ENCODE results near the gene THUMPD3. TPM values are rescaled to one million over a fixed set of nuclear protein-coding genes. Genes with fewer than 3 reads are reported as not detected.
A peak's percentile ranks its signal among the peaks of the same experiment; 100 is the strongest.

Gene THUMPD3
- total RNA-seq, 1 donor from 2014 or later: 38.6 TPM

DNA sequence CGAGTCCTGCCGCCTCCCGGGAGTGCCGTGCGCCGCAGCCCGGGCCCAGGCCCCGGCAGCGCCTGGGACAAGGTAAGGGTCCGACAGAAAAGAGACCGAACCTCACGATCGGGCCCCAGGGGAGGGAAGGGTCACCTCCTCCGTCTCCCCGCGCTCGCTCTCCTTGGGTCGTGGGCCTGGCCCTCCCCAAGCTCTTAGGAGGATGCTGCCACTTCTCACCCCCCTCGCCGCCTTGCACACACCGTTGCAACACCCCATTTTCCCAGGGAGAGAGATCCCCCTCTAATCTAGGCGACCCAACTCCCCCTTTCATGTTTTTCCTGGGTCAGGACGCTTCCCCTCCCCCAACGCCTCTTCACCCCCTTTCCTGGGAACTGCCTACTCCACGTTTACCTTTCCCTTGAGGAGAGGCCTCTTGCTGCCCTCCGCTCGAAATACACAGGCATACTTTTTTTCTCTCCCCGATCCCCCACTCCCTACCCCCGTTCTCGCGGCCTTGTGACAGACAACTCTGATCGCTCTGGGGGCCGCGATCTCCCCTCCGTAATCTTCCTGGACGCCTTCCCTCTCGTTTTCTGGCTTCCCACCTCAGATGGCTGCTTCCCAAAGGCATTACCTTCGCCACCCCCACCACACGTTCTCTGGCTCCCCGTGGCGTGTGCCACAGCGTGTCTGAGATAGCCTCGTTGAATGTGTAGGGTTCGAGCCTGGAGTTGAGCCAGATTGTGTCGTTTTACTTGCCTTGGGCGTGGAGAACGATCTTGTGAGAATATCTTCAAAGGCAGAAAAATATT lies 35.2 kb downstream of the THUMPD3 start:
- DNase-seq: peak; percentile 61

DNA sequence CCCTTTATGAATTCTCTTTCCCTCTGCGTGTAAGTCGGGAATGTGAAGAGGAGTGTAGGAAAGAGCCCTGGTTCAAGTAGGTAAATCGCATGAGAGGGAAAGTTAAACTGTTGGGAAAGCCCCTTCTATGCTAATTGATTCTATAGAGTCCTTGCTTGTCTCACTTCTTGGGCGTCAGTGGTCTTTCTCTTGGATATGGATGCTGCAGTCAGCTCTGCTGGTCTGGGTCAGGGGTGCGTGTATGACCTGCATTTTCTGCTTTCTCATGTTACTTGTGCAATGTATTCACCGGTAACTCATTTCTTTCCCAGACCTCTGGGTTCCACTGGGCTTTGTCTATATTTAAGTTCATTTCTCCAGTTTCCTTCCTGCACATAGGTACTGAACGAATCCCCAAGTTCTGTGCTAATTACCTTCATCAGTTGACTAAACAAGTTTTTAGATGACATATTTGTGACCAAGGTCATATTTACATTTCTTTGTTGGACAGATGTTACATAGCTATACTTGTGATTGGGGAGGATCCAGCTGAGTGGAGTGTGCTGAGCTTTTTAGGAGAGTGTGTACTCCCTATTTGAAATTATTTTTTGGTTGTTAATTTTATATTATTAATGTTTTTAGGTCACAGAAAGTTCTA lies 36.0 kb downstream of the THUMPD3 start:
- DNase-seq: peak; percentile 76

DNA sequence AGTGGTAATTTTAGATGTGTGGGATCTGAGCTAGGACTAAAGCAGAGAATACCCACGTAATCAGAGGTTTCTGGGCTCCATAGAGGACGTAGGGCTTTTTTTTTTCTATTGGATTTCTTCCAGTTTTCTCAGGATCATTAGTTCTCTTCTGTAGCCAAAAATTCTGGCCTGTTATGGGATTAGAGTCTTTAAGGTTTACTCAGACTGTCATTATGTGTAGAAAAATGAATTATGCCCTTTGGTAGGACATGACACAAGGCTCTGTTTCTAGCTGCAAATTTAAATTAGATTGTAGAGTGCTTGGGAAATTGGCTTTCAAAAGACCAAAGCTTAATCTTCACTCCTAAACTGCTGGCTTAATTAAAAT lies 36.5 kb downstream of the THUMPD3 start:
- DNase-seq: peak; percentile 56

DNA sequence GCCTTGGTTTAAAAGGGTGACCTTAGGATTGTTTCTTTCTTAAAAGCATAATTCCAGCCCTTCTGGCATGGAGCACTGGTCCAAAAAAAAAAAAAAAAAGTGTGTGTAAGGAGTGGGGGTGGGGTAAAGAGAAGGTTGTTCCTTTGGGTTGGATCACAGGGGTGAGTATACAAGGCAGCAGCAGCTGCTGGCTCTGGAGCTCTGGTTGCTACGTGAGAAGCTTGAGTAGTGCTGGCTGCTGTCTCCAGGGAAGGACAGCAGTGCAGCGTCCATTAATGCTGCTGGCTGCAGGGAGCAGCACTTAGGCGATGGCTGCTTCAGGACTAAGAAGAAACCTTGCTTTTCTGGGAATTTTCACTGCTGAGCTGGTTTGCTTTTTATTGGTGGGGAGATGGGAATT lies 36.9 kb downstream of the THUMPD3 start:
- peak; percentile 98 for DNase-seq

DNA sequence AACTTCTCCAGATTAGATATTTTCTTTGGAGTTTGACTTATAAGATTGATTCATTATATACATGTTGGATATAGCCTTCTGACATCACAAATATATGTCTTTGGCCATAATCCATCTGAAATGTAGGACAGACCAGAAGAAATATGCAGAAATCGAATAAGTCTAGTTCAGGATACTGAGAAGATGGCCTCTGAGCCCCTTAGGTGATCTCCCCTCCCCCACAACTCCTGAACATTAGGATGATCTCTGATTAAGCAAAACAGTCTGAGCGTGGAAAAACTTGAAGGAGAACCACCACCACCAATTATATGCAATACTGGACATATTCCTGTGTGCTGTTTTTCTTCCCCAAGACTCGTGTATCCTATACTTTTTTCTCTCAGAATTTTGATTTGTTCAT lies 37.8 kb downstream of the THUMPD3 start:
- DNase-seq: peak; percentile 43

DNA sequence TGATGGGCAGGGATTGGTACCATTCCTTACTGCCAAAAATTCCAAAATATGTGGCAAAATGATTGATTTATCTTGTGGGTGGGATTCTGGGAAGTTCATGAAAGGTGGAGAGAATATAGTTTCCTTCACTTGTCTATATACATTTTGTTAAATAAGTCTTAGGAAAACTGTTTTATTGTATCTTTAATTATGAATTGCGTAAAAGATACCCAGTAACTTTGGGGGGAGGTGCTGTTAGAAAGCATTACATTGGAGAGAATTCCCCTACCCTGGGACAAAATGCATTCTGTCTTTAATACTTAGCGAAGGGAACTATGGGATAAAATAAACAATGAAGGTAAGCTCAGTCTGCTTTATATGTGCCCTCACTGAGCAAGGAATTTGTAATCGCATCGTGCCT lies 39.1 kb downstream of the THUMPD3 start:
- no peak for DNase-seq

DNA sequence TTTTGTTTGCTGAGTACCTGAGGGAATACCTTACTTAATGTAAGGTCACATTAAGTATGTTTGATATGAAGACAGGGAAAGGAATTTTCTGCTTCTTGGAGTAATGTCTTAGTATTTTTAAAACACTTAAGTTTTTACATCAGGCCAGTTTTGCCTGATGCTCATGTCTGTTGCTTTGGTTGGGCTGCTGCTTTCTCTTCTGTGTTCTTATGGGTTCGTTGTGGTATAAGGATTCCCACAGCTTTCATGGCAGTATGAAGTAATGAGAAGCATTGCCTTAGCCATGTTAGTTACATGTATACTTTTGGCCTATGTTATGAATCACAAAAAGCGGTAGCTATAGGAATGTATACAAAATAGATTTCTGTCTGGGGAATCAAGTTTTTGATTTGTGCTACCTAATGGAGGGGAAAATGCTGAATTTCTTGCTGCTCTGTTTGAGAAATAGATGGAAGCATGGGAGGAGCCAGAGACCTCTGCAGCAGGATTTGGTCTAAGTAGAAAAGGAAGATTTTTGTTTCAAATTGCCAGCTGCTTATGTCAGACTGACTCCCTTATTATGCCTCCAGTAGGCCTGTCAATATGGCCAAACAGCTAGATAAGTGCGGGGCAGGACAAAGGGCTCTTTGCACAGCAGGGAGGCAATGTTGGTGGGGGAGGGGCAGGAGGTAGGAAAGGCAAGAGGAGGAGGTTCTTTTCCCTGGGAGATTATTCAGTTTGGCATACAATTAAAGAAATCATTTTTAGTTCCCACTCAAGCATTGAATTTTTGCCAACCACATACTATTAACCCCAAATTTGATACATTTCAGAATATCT lies 39.8 kb downstream of the THUMPD3 start:
- DNase-seq: peak; percentile 72

DNA sequence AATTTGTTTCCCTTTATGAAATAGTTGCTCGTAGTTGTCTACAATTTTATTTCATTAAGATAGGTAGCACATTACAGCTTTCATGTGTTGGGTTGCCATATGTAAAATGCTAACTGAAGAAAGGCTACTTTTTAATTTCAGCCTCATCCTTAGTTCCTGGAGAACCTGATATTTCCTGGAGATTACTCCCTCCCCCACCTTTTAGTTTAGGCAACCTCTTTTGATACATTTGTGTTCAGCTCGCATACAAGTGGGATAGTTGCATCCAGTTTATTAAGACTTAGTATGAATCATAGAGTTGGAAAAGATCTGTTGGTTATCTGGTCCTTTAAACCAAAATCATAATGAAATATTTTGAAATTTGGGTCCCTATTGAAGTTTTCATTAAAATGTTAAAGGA lies 40.6 kb downstream of the THUMPD3 start:
- no peak for DNase-seq

DNA sequence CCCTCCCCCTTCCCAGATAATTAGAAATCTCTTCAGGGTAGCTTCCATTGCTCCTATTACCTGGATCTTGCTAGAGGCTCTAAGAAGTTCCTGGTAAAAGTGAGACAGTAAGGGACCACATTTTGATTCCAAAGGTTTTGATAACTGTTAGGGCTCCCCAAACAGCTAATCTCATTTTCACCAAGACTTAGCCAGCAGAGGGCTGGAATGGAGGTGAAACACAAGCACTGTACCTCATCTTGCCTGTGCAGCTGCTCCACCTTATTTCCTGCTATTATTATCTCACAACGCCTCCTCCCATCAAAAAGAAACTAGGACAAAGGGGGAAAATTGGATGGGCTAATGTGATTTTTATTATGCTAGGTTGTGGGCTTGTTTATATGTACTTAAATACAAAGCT lies 41.8 kb downstream of the THUMPD3 start:
- no peak for DNase-seq

DNA sequence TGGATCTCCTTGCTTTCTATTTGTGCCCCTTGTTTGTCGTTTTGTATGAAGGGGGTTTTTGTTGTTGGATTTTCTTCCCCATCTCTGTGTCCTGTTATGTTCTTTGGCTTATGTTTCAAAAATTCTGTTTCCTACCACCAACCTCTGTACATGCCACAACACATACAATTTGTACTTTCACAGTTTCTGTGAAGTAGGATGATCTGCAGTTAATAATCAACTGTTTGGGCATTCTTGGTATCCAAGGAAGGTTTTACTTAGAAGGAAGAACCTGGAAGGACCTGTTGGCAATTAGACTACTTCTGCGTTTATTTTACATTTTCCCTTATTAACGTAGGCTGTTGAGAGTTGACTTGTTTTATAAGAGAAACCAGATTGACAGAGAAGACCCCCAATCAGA lies 42.9 kb downstream of the THUMPD3 start:
- DNase-seq: no peak

DNA sequence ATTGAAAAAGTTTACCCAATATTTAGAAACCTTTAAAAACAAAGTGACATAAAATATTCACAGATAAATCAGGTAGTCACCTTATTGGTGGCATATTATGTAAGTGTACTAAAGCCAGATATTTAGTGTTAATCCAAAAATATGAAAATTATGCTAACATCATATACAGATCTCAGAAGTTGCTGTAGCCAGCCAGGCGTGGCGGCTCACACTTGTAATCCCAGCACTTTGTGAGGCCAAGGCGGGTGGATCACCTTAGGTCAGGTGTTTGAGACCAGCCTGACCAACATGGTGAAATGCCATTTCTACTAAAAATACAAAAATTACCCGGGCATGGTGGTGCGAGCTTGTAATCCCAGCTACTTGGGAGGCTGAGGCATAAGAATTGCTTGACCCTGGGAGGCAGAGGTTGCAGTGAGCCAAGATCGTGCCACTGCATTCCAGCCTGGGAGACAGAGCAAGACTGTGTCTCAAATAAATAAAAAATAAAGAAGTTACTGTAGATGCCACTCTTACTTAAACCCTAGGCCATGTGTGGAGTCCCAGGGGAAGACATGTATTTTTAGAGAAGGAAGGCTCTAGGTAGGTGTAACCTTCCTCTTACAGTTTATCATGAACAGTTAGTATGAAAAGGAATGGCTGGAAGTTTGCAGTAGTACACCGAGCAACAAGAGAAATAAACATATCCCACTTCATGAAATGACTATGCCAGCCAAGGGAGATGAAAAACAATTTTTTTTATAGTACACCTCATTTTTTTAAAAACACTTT lies 44.2 kb downstream of the THUMPD3 start:
- DNase-seq: no peak

DNA sequence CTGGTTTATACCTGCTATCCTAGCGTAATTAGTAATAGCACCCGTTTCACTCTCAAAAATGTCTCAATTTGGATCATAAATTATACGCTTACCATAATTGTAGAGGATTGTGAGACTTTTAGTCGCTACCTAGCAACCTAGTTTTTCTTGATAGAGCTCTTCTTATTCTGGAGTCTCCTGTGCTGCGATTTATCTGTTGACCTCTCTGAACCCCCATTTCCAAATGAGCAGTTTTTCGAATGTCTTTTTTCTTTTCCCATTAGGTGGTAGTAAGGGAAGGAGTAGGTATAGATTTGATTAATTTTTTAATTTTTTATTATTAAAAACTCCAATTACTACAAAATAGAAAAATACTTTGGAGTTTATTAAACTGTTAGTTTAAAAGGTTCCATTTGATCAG lies 45.2 kb downstream of the THUMPD3 start:
- no peak for DNase-seq

DNA sequence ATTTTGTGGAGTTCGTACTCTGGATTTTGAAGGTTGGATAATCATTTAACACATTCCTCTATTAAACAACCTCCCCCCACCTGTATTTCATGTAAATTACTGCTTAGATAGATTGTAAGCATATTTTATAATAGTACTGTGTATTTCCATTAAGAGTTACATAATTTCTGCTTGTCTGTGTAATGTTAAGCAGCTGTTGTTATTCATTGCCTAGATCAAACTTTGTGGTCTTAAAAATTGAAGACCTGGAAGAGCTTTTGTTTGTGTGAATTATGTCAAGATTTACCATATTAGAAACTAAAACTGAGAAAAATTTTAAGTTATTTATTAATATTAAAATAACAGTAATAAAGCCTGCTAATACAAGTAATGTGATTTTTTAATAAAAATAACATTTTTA lies 45.7 kb downstream of the THUMPD3 start:
- DNase-seq: no peak

DNA sequence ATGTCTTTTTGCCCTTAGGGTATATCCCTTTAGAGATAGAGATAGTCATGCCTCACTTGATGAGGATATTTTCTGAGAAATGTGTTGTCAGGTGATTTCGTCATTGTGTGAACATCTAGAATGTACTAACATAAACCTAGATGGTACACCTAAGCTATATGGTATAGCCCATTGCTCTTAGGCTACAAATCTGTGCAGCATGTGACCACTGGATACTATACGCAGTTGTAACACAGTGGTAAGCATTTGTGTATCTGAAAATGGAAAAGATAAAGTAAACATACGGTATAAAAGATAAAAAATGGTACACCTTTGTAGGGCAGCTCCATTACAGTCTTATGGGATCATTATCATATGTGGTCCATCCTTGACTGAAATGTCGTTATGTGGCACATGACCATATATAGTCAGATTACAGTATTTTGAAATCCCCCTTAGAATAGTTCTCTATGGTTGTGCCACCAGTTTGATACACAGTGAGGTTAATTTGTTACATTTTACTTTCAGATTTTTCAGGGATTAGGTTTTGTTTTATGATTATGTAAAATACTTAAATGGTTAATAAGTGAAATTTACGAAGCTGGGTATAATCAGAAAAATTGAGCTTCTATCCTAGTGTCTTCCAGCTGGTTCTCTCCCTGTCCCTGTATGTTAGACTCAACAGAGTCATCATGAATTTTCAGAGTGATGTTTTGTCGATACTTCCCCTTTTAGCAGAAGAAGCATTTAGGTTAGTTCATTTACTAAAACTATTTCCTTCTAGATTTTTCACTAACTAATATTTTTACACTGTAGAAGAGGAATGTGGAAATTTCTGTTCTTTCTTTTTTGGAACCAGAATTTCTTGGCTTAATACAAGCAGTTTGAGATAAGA lies 47.4 kb downstream of the THUMPD3 start:
- no peak for DNase-seq

DNA sequence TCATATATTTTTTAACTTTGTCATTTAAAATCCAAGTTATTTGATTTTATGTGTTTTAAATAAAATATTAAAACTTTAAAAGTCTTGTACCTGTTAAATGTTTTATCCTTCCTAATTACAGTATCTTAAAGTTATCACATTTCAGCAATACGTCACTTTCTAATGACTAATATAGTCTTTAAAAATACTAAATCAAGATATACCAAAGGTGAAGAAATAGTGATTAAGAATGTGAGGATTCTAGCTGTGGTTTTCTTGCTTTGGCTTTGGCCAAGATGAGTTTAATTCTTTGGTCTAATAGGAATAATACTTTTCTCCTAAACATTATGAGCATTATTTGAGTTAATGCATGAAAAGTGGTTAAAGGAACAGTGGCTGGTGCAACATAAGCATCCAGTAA lies 48.4 kb downstream of the THUMPD3 start:
- no peak for DNase-seq

DNA sequence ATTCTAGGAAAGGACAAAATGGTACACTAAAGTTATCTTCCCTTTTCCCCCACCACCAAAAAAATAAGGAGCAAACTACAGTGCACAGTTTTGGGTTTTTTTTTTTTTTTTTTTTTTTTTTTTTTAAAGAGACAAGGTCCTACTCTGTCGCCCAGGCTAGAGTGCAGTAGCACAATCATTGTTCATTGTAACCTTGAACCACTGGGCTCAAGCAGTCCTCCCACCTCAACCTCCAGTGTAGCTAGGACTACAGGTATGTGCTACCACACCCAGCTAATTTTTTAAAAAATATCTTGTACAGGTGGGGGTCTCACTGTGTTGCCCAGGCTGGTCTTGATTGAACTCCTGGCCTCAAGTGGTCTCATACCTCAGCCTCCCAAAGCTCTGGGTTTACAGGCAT lies 49.4 kb downstream of the THUMPD3 start:
- DNase-seq: no peak

DNA sequence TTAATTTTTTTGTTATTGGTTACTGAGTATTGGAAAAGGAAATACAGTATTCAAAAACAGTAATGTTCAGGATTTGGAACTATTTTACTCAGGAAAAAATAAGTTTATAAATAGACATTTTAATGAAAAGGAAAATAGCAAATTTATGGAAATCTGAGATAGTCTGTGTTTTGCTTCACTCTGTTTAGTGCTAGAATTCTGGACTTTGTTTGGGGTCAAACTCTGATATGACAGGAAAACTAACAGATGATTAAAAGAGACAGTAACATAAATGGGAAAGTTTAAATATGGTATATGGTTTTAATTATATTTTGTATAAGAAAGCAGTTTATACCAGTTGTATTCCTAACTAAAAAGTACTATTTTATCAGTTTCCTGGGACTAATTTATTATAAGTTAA lies 52.0 kb downstream of the THUMPD3 start:
- no peak for DNase-seq

DNA sequence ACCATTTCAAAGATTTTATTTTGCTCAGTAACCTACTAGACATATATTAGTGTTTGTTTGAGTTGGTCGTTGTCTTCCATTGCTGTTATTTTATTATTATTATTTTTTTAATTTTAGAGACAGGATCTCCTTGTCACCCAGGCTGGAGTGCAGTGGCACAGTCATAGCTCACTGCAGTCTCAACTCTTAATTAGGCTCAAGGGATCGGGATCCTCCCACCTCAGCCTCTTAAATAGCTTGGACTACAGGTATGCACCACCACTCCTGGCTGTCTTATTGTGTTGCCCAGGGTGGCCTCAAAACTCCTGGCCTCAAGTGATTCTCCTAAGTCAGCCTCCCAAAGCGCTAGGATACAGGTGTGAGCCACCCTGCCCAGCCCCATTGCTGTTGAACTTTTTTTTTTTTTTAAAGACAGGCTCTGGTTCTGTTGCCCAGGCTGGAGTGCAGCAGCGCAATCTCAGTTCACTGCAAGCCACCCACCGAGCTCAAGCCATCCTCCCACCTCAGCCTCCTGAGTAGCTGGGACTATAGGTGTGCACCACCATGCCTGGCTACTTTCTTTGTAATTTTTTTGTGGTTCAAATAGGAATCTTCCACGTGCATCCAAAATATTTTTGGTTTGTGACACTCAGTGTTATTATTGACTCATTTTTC lies 52.8 kb downstream of the THUMPD3 start:
- no peak for DNase-seq

DNA sequence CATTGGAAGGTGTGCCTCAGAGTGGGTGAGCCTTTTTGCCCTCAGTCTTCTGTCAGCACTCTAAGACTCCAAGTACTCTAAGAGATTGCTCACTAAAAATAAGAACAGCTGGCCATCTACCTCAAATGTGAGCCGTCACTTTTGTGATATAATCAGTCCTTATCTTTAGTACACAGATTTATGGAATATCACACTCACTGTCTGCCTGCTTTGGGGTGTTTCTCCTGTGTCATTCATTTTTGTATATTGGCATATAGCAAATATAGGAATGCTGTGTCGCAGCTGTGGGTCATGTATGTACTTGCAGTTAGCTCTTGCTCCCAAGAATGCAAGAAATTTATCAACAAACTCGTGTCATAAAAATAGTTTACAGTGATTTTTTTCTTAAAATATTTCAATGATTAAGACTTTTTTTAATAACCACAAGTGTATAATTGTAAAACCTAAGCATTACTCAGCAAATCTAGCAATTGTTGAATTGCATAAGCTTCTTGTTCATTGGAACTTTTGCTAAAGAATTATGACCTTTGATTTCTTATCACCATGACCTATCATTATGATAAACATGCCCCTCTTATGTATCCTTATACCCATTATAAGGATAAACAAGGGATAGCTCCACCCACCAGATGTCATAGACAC lies 53.4 kb downstream of the THUMPD3 start:
- no peak for DNase-seq

DNA sequence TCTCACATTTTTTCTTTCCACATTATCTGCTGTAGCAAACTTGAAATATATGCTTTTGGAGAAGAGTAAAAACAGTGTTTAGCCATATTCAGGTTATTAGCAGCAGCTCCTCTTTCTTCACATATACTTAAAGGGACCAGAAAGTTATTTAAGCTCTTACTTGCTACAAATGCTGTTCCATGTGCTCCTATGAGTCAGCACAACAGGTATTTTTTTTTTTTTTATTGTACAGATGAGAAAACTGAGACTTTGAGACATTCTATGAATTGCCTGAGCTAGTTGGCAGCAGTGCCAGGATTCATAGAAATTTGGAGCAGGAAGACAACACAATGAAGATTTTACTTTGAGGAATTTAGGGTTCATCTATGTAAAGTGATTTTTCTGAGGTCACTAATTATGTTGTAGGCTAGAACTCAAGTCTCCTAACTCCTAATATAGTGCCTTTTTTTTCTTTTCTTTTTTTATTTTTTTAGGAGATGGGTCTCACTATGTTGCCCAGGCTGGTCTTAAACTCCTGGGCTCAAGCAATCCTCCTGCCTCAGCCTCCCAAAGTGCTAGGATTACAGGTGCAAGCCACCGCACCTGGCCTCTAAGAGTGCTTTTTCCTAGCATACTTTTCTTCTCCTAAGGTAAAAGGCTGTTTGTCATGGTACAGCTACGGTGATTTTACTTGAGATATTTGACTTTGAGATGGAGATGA lies 58.1 kb downstream of the THUMPD3 start:
- no peak for DNase-seq

All from tongue (tissue), 2 donors.